Activated CD4-positive, alpha-beta memory T cell treated with anti-CD3 and anti-CD28 coated beads for 36 hours (primary cell): ENCODE results near the gene SUMF2. TPM values are rescaled to one million over a fixed set of nuclear protein-coding genes. Genes with fewer than 3 reads are reported as not detected.
"Not testable (repeated sequence)": the region's sequence is repeated elsewhere in the genome, so short reads cannot be mapped to it uniquely, and the experiment has no call there.

Source experiments
- CTCF ChIA-PET: fragments of 350-600 bp; sonication (Branson Sonifier 250); formaldehyde crosslinking; loops from one replicate; lab custom pipeline; 2021; ENCODE audit warnings: antibody characterized with exemption, inconsistent platforms; lab: Charles Lee
- POLR2A ChIA-PET: fragments of 350-600 bp; sonication (Branson Sonifier 250); formaldehyde crosslinking; loops from one replicate; lab custom pipeline; 2021; ENCODE audit warnings: antibody characterized with exemption; lab: Charles Lee
- DNase-seq: peaks from one replicate; pipeline ENCODE4 v3.0.0-alpha.2; 2020
- H3K27ac Mint-ChIP-seq: one replicate; pipeline ENCODE4 v1.8.0; 2021; ENCODE audit warnings: mixed read lengths
- H3K27me3 Mint-ChIP-seq: one replicate; pipeline ENCODE4 v1.8.0; 2021; ENCODE audit warnings: mixed read lengths
- H3K36me3 Mint-ChIP-seq: one replicate; pipeline ENCODE4 v1.8.0; 2021; ENCODE audit warnings: mixed read lengths
- H3K4me1 Mint-ChIP-seq: one replicate; pipeline ENCODE4 v1.8.0; 2021; ENCODE audit warnings: low read depth, mixed read lengths
- H3K4me3 Mint-ChIP-seq: one replicate; pipeline ENCODE4 v1.8.0; 2021; ENCODE audit warnings: mild to moderate bottlenecking, mixed read lengths
- H3K9me3 Mint-ChIP-seq: one replicate; pipeline ENCODE4 v1.8.0; 2021; ENCODE audit warnings: mixed read lengths
- intact Hi-C: fragments of 100-400 bp; cut with micrococcal nuclease; formaldehyde crosslinking; loops from one replicate; pipeline ENCODE4 v1.15.1; 2023
- total RNA-seq, 2 experiments: library from RNA; stranded (reverse); gene quantifications; one replicate each; pipeline ENCODE4 v1.2.3, GENCODE V29; 2021

The SUMF2 gene
- total RNA-seq, 2 experiments from 2014 or later: 130 to 133 TPM

DNA sequence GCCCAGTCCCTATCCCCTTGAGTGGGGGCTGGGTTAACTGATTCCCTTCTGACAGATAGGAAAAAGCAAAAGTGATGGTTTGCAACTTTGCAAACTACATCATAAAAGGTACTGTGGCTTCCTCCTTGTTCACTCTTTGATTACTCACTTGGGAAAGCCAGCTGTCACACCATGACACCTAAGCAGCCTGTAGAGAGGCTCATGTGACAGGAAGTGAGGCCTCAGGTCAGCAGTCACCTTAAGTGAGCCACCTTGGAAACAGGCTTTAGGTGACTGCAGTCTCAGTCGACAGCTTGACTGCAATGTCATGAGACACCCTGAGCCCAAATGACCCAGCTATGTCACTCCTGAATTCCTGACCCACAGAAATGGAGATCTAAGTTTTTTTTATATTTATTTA, 46.5 kb downstream of the SUMF2 start:
- Mint-ChIP-seq H3K27ac (no peak overlapping the region), H3K9me3 (no peaks in the 10 kb centered on the region), H3K4me3 (no peak overlapping the region), H3K4me1 (peaks cover 20% of the 10 kb centered on the region), H3K27me3 (peaks cover 4% of the 10 kb centered on the region), H3K36me3 (peaks cover 14% of the 10 kb centered on the region)
- intact Hi-C loops: no loop called here
- CTCF ChIA-PET: no interaction called here
- DNase-seq: peak; percentile 31
- POLR2A ChIA-PET: no interaction called here

- H3K27ac Mint-ChIP-seq, H3K9me3 Mint-ChIP-seq, CTCF ChIA-PET, intact Hi-C loops, DNase-seq, H3K36me3 Mint-ChIP-seq, POLR2A ChIA-PET, H3K4me1 Mint-ChIP-seq, H3K4me3 Mint-ChIP-seq: not testable (repeated sequence)
- peaks cover 12% of the 10 kb centered on the region for H3K27me3 Mint-ChIP-seq
Observed at GRCh38 chr7:56112244-56112643, 48.2 kb downstream of the SUMF2 start.

GRCh38 chr7:56115852-56116538, 51.9 kb downstream of the SUMF2 start, which contains the start of gene NUPR2:
NUPR2 (minus strand) TSS chr7:56116417; CDS start chr7:56116314, 103 bp downstream.
- CTCF ChIA-PET: no interaction called here
- no peak for DNase-seq
- H3K9me3 Mint-ChIP-seq: no peaks in the 10 kb centered on the region
- peaks cover 12% of the 10 kb centered on the region for H3K27me3 Mint-ChIP-seq
- H3K4me1 Mint-ChIP-seq: no peaks in the 10 kb centered on the region
- POLR2A ChIA-PET: no interaction called here
- intact Hi-C loops: no loop called here
- no peaks in the 10 kb centered on the region for H3K36me3 Mint-ChIP-seq
- H3K4me3 Mint-ChIP-seq: no peak within 1 kb of the TSS
- no peak within 1 kb of the TSS for H3K27ac Mint-ChIP-seq

DNA sequence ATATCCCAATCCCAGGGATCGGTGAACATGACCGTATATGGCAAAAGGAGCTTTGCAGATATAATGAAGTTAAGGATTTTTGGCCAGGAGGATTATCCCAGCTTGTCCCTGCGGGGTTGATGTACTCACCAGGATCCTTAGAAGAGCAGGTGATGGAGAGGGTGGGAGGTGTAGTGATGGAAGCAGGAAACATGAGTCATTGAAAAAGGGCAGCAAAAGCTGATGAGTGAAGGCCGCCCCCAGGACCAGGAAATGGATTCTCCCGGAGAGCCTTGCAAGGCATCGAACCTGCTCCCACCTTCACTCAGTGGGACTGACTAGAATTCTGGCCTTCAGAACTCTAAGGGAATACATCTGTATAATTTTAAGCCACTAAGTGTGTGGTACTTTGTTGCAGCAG, 57.4 kb downstream of the SUMF2 start:
- DNase-seq: no peak
- H3K36me3 Mint-ChIP-seq: no peaks in the 10 kb centered on the region
- H3K9me3 Mint-ChIP-seq: no peaks in the 10 kb centered on the region
- CTCF ChIA-PET: no interaction called here
- H3K27ac Mint-ChIP-seq: no peak overlapping the region
- intact Hi-C loops: no loop called here
- no peak overlapping the region for H3K4me3 Mint-ChIP-seq
- peaks cover 2% of the 10 kb centered on the region for H3K27me3 Mint-ChIP-seq
- POLR2A ChIA-PET: no interaction called here
- no peaks in the 10 kb centered on the region for H3K4me1 Mint-ChIP-seq

GRCh38 chr7:56124981-56125380, 60.9 kb downstream of the SUMF2 start:
- Mint-ChIP-seq H3K27ac (no peak overlapping the region), H3K27me3 (no peaks in the 10 kb centered on the region), H3K36me3 (no peaks in the 10 kb centered on the region), H3K4me3 (no peak overlapping the region), H3K4me1 (no peaks in the 10 kb centered on the region), H3K9me3 (no peaks in the 10 kb centered on the region)
- ChIA-PET POLR2A (no interaction called here), CTCF (no interaction called here)
- DNase-seq: no peak
- intact Hi-C loops: no loop called here

DNA sequence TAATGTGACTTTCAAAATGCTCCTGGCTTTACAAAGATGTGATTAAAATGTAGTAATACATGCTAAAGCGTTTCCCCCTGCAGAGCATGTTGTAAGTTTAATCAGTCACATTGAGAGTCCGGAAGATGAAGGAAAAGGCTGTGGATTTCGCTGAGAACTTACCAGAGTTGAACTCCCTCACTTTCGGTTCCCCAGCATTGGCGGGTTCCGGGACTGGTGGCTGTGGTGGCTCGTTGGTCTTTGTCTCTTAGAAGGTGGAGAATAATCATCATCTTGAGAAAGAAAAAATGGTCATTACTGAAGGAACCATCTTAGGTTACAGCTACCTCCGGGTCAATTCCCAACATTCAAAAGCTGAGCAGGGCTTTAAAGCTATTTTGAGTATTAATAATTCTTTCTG, 61.7 kb downstream of the SUMF2 start:
- Mint-ChIP-seq H3K36me3 (no peaks in the 10 kb centered on the region), H3K27me3 (no peaks in the 10 kb centered on the region), H3K4me1 (no peaks in the 10 kb centered on the region), H3K9me3 (no peaks in the 10 kb centered on the region), H3K4me3 (no peak overlapping the region), H3K27ac (no peak overlapping the region)
- no peak for DNase-seq
- intact Hi-C loops: no loop called here
- ChIA-PET POLR2A (no interaction called here), CTCF (no interaction called here)

DNA sequence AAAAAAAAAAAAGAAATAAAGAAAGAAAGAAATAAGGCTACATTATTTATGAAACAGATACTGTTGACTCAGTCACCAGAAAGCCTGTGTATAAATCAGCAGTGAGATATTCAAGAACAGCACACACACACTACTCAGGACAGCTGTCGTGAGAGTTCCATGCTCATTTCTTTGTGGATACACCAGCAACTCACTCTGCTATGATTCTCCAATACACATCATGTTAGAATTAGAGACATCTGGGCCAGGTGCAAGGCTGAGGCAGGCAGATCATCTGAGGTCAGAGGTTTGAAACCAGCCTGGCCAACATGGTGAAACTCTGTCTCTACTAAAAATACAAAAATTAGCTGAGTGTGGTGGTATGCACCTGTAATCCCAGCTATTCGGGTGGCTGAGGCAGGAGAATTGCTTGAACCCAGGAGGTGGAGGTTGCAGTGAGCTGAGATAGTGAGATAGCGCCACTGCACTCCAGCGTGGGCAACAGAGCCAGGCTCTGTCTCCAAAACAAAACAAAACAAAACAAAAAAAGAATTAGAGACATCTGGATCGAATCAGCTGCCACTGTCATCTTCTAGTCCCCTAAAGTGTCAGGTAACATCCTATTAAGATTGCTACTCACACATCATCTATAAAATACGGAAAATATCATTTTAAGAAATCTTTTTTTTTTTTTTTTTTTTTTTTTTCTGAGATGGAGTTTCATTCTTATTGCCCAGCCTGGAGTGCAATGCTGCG, 63.3 kb downstream of the SUMF2 start:
- H3K27ac Mint-ChIP-seq: no peak overlapping the region
- no peaks in the 10 kb centered on the region for H3K27me3 Mint-ChIP-seq
- H3K4me3 Mint-ChIP-seq: no peak overlapping the region
- CTCF ChIA-PET: no interaction called here
- no peaks in the 10 kb centered on the region for H3K9me3 Mint-ChIP-seq
- no peaks in the 10 kb centered on the region for H3K36me3 Mint-ChIP-seq
- POLR2A ChIA-PET: no interaction called here
- no peaks in the 10 kb centered on the region for H3K4me1 Mint-ChIP-seq
- intact Hi-C loops: no loop called here
- DNase-seq: no peak

Other genes with a start within 250 kb of the SUMF2 start
- gene SEPTIN14, start 201.5 kb upstream of the SUMF2 start, total RNA-seq: not detected
- 1 to 10 TPM; 2.0 to 2.4 TPM for gene ZNF713, start 176.8 kb upstream of the SUMF2 start, total RNA-seq
- 10 to 100 TPM; 21.7 to 22.3 TPM for gene MRPS17, start 112.4 kb upstream of the SUMF2 start, total RNA-seq
- 10 to 100 TPM; 55.7 to 57.4 TPM for gene NIPSNAP2, start 99.7 kb upstream of the SUMF2 start, total RNA-seq
- gene PSPH, start 12.8 kb upstream of the SUMF2 start, total RNA-seq: 10 to 100 TPM; 16.3 to 20.9 TPM
- 100 to 1,000 TPM; 222 to 230 TPM for gene CCT6A, start 12.5 kb upstream of the SUMF2 start, total RNA-seq
- gene PHKG1, start 28.7 kb downstream of the SUMF2 start, total RNA-seq: 1 to 10 TPM; 2.4 to 3.0 TPM
- gene CHCHD2, start 42.2 kb downstream of the SUMF2 start, total RNA-seq: 100 to 1,000 TPM; 764 to 766 TPM
- gene NUPR2, start 52.1 kb downstream of the SUMF2 start, total RNA-seq: not detected